Small intestine (tissue), 7 donors: ENCODE data around the gene DIRAS1. TPM values are rescaled to one million over a fixed set of nuclear protein-coding genes. Genes with fewer than 3 reads are reported as not detected.

Source experiments
- DNase-seq, 2 donors: peaks; one replicate each; pipeline versions ENCODE4 v3.0.0 to v3.0.0-alpha.2; 2013
- FAIRE-seq: peaks from 2 replicates; lab custom pipeline; 2012; peaks lifted over from hg19 to GRCh38; lab: Jason Lieb, UNC
- H3K27ac ChIP-seq, 3 donors: one replicate each; pipeline ENCODE4 v1.5.1; 2013; ENCODE audit warnings: low read length in 2 of 3, mild to moderate bottlenecking in 2 of 3, control low read depth in 1 of 3, inconsistent platforms in 1 of 3, low read depth in 1 of 3, moderate library complexity in 1 of 3
- H3K27me3 ChIP-seq, 3 donors: one replicate each; pipeline ENCODE4 v1.6.1; 2013; ENCODE audit warnings: low read length in 3 of 3, inconsistent platforms in 1 of 3; ENCODE audit not compliant: control insufficient read depth in 3 of 3, insufficient read depth in 3 of 3
- H3K36me3 ChIP-seq, 3 donors: one replicate each; pipeline ENCODE4 v1.6.1; 2013; ENCODE audit warnings: low read length in 3 of 3, inconsistent platforms in 1 of 3, low read depth in 1 of 3, mild to moderate bottlenecking in 1 of 3, moderate library complexity in 1 of 3; ENCODE audit not compliant: control insufficient read depth in 3 of 3, insufficient read depth in 2 of 3
- H3K4me1 ChIP-seq, 3 donors: one replicate each; pipeline ENCODE4 v1.6.1; 2013; ENCODE audit warnings: low read length in 2 of 3, inconsistent platforms in 1 of 3, low read depth in 1 of 3, mild to moderate bottlenecking in 1 of 3, moderate library complexity in 1 of 3; ENCODE audit not compliant: control insufficient read depth in 3 of 3, insufficient read depth in 2 of 3
- H3K4me3 ChIP-seq, 3 donors: one replicate each; pipeline ENCODE4 v1.5.1; 2013; ENCODE audit warnings: low read length in 3 of 3, control low read depth in 1 of 3, inconsistent platforms in 1 of 3, low read depth in 1 of 3, mild to moderate bottlenecking in 1 of 3, moderate library complexity in 1 of 3
- H3K9me3 ChIP-seq, 2 donors: one replicate each; pipeline ENCODE4 v1.6.1; 2013; ENCODE audit warnings: low read depth in 1 of 2, low read length in 1 of 2; ENCODE audit not compliant: control insufficient read depth in 2 of 2, insufficient read depth in 1 of 2
- WGBS, 3 donors: extraction: QIAGEN DNeasy Blood & Tissue Kit; methylation state at CpG; one replicate each; pipeline ENCODE4 v1.1.7; 2013; 5-methylcytosine and 5-hydroxymethylcytosine counted together
- polyA plus RNA-seq, 4 donors: library from polyadenylated mRNA; stranded (reverse) in 3 of 4; unstranded in 1 of 4; fragments of 200-250 nt in 3 of 4; fragments of 120-200 nt in 1 of 4; gene quantifications; one replicate each; pipeline versions ENCODE4 v1.2.1 to v1.2.3, GENCODE V29; 2013
- donor health status: healthy with polysubstance abuse.
- donor health status: control.
- donor health status: control.
- donor health status: Bipolar disorder and iron deficiency.
- donor health status: healthy.

The DIRAS1 gene
- polyA plus RNA-seq, 4 donors: 0.25 to 3.0 (median 1.6) TPM; not detected in 1

GRCh38 chr19:2765376-2765775 is 44.2 kb upstream of the DIRAS1 start:
- Histone ChIP-seq H3K36me3 (peaks cover 17 to 95% (median 26%) of the 10 kb centered on the region in 3 donors), H3K9me3 (no peaks in the 10 kb centered on the region), H3K27ac (no peak overlapping the region), H3K4me3 (no peak overlapping the region), H3K27me3 (no peaks in the 10 kb centered on the region), H3K4me1 (peaks cover 0 to 2% (median 0%) of the 10 kb centered on the region in 3 donors)
- DNase-seq: no peak
- 92 to 94% (median 93%) methylated on average over 15 of the region's 15 CpGs for WGBS, 3 donors
- FAIRE-seq: no peak

- WGBS, 3 donors: 94 to 96% (median 96%) methylated on average over 21 of the region's 21 CpGs
- Histone ChIP-seq H3K36me3 (peaks cover 17 to 91% (median 26%) of the 10 kb centered on the region in 3 donors), H3K4me3 (no peak overlapping the region), H3K27ac (no peak overlapping the region), H3K9me3 (no peaks in the 10 kb centered on the region), H3K4me1 (no peaks in the 10 kb centered on the region), H3K27me3 (no peaks in the 10 kb centered on the region)
- FAIRE-seq (no peak), DNase-seq (no peak)
These were observed 43.8 kb upstream of the DIRAS1 start for GRCh38 chr19:2764945-2765344.

DNA sequence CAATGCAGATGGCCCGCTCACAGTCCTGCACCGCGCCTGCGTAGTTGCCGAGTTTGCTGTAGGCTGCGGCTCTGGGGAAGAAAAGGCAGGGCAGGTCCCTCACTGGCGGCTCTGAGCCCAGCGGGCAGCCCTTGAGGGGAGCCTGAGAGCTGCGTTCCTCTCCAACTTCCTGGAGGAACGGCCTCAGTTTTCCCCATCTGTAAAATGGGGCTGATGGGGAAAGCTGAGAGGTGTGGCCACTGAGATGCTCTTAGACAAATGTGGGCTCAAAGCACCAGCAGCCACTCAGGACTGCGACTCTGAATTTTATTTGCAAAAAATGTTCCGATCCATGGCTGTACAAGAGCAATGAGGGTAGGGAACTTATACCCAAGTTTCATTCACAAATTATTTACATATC is 42.5 kb upstream of the DIRAS1 start:
- no peak overlapping the region for H3K27ac ChIP-seq
- 94 to 98% (median 97%) methylated on average over 11 to 12 of the region's 12 CpGs for WGBS, 3 donors
- no peak for FAIRE-seq
- no peaks in the 10 kb centered on the region for H3K27me3 ChIP-seq
- H3K9me3 ChIP-seq: no peaks in the 10 kb centered on the region
- H3K4me1 ChIP-seq: no peaks in the 10 kb centered on the region
- no peak for DNase-seq
- peaks cover 18 to 89% (median 26%) of the 10 kb centered on the region in 3 donors for H3K36me3 ChIP-seq
- no peak overlapping the region for H3K4me3 ChIP-seq

- H3K4me3 ChIP-seq: no peak overlapping the region
- H3K27me3 ChIP-seq: no peaks in the 10 kb centered on the region
- no peaks in the 10 kb centered on the region for H3K9me3 ChIP-seq
- DNase-seq: no peak
- H3K27ac ChIP-seq: no peak overlapping the region
- no peak for FAIRE-seq
- WGBS, 3 donors: 95 to 98% (median 96%) methylated on average over 21 to 23 of the region's 23 CpGs
- H3K36me3 ChIP-seq: peaks cover 20 to 87% (median 26%) of the 10 kb centered on the region in 3 donors
- H3K4me1 ChIP-seq: no peaks in the 10 kb centered on the region
These were observed 41.8 kb upstream of the DIRAS1 start for GRCh38 chr19:2762783-2763496.

GRCh38 chr19:2761876-2762782 is 41.0 kb upstream of the DIRAS1 start:
- peaks cover 20 to 87% (median 24%) of the 10 kb centered on the region in 3 donors for H3K36me3 ChIP-seq
- no peak overlapping the region for H3K4me3 ChIP-seq
- H3K27me3 ChIP-seq: no peaks in the 10 kb centered on the region
- DNase-seq (no peak), FAIRE-seq (no peak)
- WGBS, 3 donors: 94% methylated on average over 42 to 43 of the region's 43 CpGs
- no peak overlapping the region for H3K27ac ChIP-seq
- no peaks in the 10 kb centered on the region for H3K9me3 ChIP-seq
- no peaks in the 10 kb centered on the region for H3K4me1 ChIP-seq

- H3K27me3 ChIP-seq: no peaks in the 10 kb centered on the region
- WGBS, 3 donors: 93 to 96% (median 94%) methylated on average over 15 to 16 of the region's 16 CpGs
- DNase-seq (no peak), FAIRE-seq (no peak)
- no peaks in the 10 kb centered on the region for H3K4me1 ChIP-seq
- H3K9me3 ChIP-seq: no peaks in the 10 kb centered on the region
- H3K36me3 ChIP-seq: peaks cover 20 to 87% (median 24%) of the 10 kb centered on the region in 3 donors
- H3K27ac ChIP-seq: no peak overlapping the region
- H3K4me3 ChIP-seq: no peak overlapping the region
These were observed 40.1 kb upstream of the DIRAS1 start for GRCh38 chr19:2761309-2761677.

GRCh38 chr19:2759965-2760364 is 38.8 kb upstream of the DIRAS1 start:
- Histone ChIP-seq H3K4me3 (no peak overlapping the region), H3K9me3 (no peaks in the 10 kb centered on the region), H3K27ac (no peak overlapping the region), H3K4me1 (no peaks in the 10 kb centered on the region), H3K36me3 (peaks cover 18 to 87% (median 18%) of the 10 kb centered on the region in 3 donors), H3K27me3 (no peaks in the 10 kb centered on the region)
- 94 to 97% (median 96%) methylated on average over 7 of the region's 7 CpGs for WGBS, 3 donors
- DNase-seq (no peak), FAIRE-seq (no peak)

DNA sequence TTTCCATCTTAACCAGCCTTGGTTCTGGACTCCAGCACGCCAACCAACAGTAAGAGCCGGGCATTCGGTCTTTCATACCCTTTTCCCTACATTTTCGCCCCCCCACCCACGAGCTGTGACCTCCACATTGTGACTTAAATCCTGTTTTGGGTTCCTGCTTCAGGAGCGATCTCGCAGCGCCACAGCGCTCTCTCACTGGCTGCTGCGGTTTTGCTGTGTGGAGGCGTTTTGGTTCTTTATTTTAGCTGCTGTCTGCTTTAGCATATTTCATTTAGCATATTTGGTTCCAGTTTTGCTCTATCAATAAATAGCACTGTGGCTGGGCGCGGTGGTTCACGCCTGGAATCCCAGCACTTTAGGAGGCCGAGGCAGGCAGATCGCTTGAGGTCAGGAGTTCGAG is 38.2 kb upstream of the DIRAS1 start:
- FAIRE-seq (no peak), DNase-seq (no peak)
- H3K9me3 ChIP-seq: no peaks in the 10 kb centered on the region
- no peak overlapping the region for H3K27ac ChIP-seq
- H3K4me1 ChIP-seq: no peaks in the 10 kb centered on the region
- H3K4me3 ChIP-seq: no peak overlapping the region
- WGBS, 3 donors: 88 to 95% (median 89%) methylated on average over 17 of the region's 17 CpGs
- H3K36me3 ChIP-seq: peaks cover 15 to 87% (median 19%) of the 10 kb centered on the region in 3 donors
- H3K27me3 ChIP-seq: no peaks in the 10 kb centered on the region
